ENCODE measurements around the gene KCNMA1. TPM values are rescaled to one million over a fixed set of nuclear protein-coding genes. Genes with fewer than 3 reads are reported as not detected.

The KCNMA1 gene
- total and polyA plus RNA-seq, 8 donors, result 0.92 to 155 (median 54.3) TPM

DNA sequence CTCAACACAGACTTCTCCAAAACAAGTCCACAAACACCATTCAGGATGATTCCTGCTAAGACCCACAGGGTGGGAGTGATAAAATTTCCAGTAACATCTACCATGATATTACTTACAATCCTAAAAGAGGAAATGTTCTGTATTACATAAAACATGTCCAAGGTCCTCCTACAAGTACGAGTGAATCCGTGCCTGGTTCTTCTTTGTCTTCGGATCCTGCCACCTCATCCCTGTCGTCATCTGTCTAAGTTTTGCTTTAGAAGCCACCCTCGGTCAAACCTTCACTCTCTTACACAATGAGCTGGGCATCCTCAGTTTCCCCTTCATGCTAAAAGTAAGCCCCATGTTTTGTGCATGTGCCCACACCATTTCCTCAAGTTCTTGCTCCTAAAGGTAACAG lies 279.0 kb downstream of the KCNMA1 start:
- WGBS, 5 donors, result 85 to 96% (median 95%) methylated on average over 5 of the region's 5 CpGs
- H3K27ac ChIP-seq, result no peak overlapping the region
- H3K4me3 ChIP-seq, result no peak overlapping the region
- intact Hi-C loops (cut with DNase I; ENCODE audit: low total_unique reads), result no loop called here
- no peaks in the 10 kb centered on the region for H3K36me3 ChIP-seq
- no peaks in the 10 kb centered on the region for H3K9me3 ChIP-seq
- TF ChIP-seq POLR2A (IDR thresholded peaks at IDR 0.05) (no peak), EP300 (IDR thresholded peaks at IDR 0.05) (no peak), POLR2AphosphoS5 (IDR thresholded peaks at IDR 0.05) (no peak)
- TF ChIP-seq, protein P1, sequence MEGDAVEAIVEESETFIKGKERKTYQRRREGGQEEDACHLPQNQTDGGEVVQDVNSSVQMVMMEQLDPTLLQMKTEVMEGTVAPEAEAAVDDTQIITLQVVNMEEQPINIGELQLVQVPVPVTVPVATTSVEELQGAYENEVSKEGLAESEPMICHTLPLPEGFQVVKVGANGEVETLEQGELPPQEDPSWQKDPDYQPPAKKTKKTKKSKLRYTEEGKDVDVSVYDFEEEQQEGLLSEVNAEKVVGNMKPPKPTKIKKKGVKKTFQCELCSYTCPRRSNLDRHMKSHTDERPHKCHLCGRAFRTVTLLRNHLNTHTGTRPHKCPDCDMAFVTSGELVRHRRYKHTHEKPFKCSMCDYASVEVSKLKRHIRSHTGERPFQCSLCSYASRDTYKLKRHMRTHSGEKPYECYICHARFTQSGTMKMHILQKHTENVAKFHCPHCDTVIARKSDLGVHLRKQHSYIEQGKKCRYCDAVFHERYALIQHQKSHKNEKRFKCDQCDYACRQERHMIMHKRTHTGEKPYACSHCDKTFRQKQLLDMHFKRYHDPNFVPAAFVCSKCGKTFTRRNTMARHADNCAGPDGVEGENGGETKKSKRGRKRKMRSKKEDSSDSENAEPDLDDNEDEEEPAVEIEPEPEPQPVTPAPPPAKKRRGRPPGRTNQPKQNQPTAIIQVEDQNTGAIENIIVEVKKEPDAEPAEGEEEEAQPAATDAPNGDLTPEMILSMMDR (IDR thresholded peaks at IDR 0.05), result no peak
- H3K4me1 ChIP-seq, result peaks cover 0 to 3% (median 0%) of the 10 kb centered on the region in 4 donors
- DNase-seq, result no peak
- no peaks in the 10 kb centered on the region for H3K27me3 ChIP-seq

DNA sequence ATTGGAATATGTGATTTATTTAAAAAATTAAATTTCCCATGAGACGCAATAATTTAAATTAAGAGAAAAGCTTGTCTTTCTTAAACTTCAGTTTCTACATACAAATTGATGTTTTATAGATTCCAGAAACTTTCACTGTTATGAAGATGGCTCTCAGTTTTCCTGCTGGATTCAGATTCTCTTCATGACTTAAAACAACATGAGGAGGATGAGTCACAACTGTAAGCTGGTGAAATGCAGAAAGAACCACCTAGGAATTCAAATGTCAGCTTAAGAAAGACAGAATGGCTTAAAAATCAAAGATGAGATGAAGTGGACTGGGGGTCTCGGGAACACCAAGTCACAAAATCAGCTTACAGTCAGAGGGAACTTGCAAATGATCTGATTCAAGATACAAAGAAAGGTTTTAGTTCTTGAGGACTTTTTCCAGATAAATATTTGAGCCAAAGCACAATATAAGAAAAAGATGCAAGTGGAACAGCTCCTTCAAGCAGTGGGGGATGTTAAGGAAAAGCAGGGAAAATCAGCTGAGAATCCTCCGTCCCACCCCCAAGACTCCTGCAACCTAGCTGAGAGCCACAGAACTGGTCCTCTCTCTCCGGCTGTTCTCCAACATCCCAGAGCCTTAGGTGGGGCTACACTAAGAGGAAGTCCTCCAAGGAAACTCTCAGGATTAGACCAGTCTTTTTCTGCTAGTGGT lies 279.8 kb downstream of the KCNMA1 start:
- Histone ChIP-seq H3K27ac (peak overlapping the region in 1 of 5 donors; percentile 22), H3K4me3 (no peak overlapping the region), H3K9me3 (no peaks in the 10 kb centered on the region), H3K4me1 (peaks cover 0 to 8% (median 0%) of the 10 kb centered on the region in 4 donors), H3K27me3 (no peaks in the 10 kb centered on the region), H3K36me3 (no peaks in the 10 kb centered on the region)
- 85 to 90% (median 88%) methylated on average over 4 of the region's 4 CpGs for WGBS, 5 donors
- intact Hi-C loops (cut with DNase I; ENCODE audit: low total_unique reads), result no loop called here
- no peak for DNase-seq
- TF ChIP-seq POLR2A (IDR thresholded peaks at IDR 0.05) (no peak), POLR2AphosphoS5 (IDR thresholded peaks at IDR 0.05) (no peak), EP300 (IDR thresholded peaks at IDR 0.05) (no peak)
- TF ChIP-seq, protein P1 (IDR thresholded peaks at IDR 0.05), result no peak

DNA sequence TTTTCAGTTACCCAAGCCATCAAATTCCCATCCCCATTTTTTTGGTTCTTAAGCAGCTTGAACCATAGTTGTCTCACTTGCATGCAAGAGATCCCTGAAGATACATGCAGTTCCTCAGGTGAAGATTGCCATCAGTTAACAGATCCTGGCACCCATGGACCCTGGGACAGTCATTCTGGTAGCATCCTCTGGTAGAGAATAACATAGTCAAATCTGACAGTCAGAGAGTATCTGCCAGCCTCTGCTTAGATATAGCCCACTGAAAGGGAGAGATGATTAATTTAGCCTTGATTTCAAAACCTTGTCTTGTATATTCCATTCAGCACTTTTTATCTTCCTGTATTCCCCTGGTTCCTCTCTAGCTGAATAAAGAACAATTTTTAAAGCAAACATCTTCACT lies 280.4 kb downstream of the KCNMA1 start:
- DNase-seq, result no peak
- Histone ChIP-seq H3K27ac (no peak overlapping the region), H3K4me3 (no peak overlapping the region), H3K27me3 (no peaks in the 10 kb centered on the region), H3K36me3 (no peaks in the 10 kb centered on the region), H3K4me1 (peaks cover 0 to 14% (median 0%) of the 10 kb centered on the region in 4 donors), H3K9me3 (no peaks in the 10 kb centered on the region)
- TF ChIP-seq, protein P1 (IDR thresholded peaks at IDR 0.05), result no peak
- no peak for TF ChIP-seq EP300 (IDR thresholded peaks at IDR 0.05)
- no peak for TF ChIP-seq POLR2AphosphoS5 (IDR thresholded peaks at IDR 0.05)
- TF ChIP-seq POLR2A (IDR thresholded peaks at IDR 0.05), result no peak
- intact Hi-C loops (cut with DNase I; ENCODE audit: low total_unique reads), result no loop called here

DNA sequence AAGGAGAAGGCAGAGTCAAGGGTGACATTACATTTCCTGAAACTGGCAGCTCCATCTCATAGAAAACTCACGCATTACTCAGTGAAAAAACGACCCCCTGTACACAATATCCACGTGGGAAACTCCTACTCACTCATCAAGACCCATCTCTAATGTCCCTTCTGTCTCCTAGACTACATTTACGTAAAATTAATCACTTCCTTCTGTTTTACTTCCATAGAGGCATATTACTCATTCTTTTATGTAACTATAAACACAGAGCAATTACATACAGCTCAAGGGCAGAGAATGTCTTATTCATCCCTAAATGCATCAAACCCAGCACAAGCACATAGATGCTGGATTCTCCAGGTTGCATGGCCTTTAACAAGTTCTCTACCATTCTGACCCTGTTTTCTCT lies 281.8 kb downstream of the KCNMA1 start:
- DNase-seq, result no peak
- intact Hi-C loops (cut with DNase I; ENCODE audit: low total_unique reads), result no loop called here
- Histone ChIP-seq H3K9me3 (no peaks in the 10 kb centered on the region), H3K4me1 (peaks cover 0 to 27% (median 4%) of the 10 kb centered on the region in 4 donors), H3K27me3 (no peaks in the 10 kb centered on the region), H3K4me3 (no peak overlapping the region), H3K36me3 (no peaks in the 10 kb centered on the region), H3K27ac (no peak overlapping the region)
- 59 to 67% (median 62%) methylated on average over 4 of the region's 4 CpGs for WGBS, 5 donors
- TF ChIP-seq POLR2AphosphoS5 (IDR thresholded peaks at IDR 0.05) (no peak), POLR2A (IDR thresholded peaks at IDR 0.05) (no peak), EP300 (IDR thresholded peaks at IDR 0.05) (no peak)
- TF ChIP-seq, protein P1 (IDR thresholded peaks at IDR 0.05), result no peak
